PC-9 (cell line): Measurements from ENCODE around the gene CD7. TPM values are rescaled to one million over a fixed set of nuclear protein-coding genes. Genes with fewer than 3 reads are reported as not detected.
A peak's percentile ranks its signal among the peaks of the same experiment; 100 is the strongest.

ENCODE experiments used
- BruUV-seq: library from RNA; stranded (reverse); fragments of 400-500 nt; replicated peaks from 2 replicates; lab custom pipeline; 2021; lab: Mats Ljungman, UMichigan
- CTCF ChIA-PET: fragments of 300-600 bp; sonication (Branson Sonifier 250); formaldehyde crosslinking; loops from one replicate; lab custom pipeline; 2022; ENCODE audit warnings: antibody characterized with exemption; lab: Charles Lee
- POLR2A ChIA-PET: fragments of 300-600 bp; sonication (Branson Sonifier 250); formaldehyde crosslinking; loops from one replicate; lab custom pipeline; 2022; ENCODE audit warnings: antibody characterized with exemption; ENCODE audit not compliant: unreplicated experiment; lab: Charles Lee
- DNase-seq, 2 experiments: peaks; one replicate each; pipeline versions ENCODE4 v3.0.0 to v3.0.0-alpha.2; 2015 to 2022; ENCODE audit warnings: mixed read lengths in 1 of 2
- H2AFZ ChIP-seq: fragments of 200-600 bp; sonication (generic); 2 replicates; pipeline ENCODE4 v1.8.1; 2017; ENCODE audit warnings: antibody characterized with exemption
- H3F3A ChIP-seq: fragments of 200-600 bp; sonication (generic); 2 replicates; pipeline ENCODE4 v1.8.1; 2017; ENCODE audit warnings: antibody characterized with exemption, mild to moderate bottlenecking, low read depth; ENCODE audit not compliant: insufficient read depth
- H3K27ac ChIP-seq: fragments of 200-600 bp; sonication (generic); 2 replicates; pipeline ENCODE4 v1.6.1; 2016; ENCODE audit warnings: mixed run types
- H3K27me3 ChIP-seq: fragments of 200-600 bp; sonication (generic); 2 replicates; pipeline ENCODE4 v1.6.1; 2016; ENCODE audit warnings: low read depth, mixed run types; ENCODE audit not compliant: insufficient read depth
- H3K36me3 ChIP-seq: fragments of 200-600 bp; sonication (generic); 2 replicates; pipeline ENCODE4 v1.6.1; 2016; ENCODE audit warnings: low read depth, mixed run types
- H3K4me1 ChIP-seq: fragments of 200-600 bp; sonication (generic); replicated peaks from 2 replicates; pipeline ENCODE4 v1.6.1; 2016; ENCODE audit warnings: mixed run types; ENCODE audit not compliant: insufficient read depth
- H3K4me2 ChIP-seq: fragments of 200-600 bp; sonication (generic); 2 replicates; pipeline ENCODE4 v1.6.1; 2017; ENCODE audit warnings: mixed run types
- H3K4me3 ChIP-seq: fragments of 200-600 bp; sonication (generic); 2 replicates; pipeline ENCODE4 v1.6.1; 2016; ENCODE audit warnings: mixed run types
- H3K79me2 ChIP-seq: fragments of 200-600 bp; sonication (generic); 2 replicates; pipeline ENCODE4 v1.6.1; 2017; ENCODE audit warnings: low read depth, mixed run types
- H3K9me2 ChIP-seq: fragments of 200-600 bp; sonication (generic); 2 replicates; pipeline ENCODE4 v1.8.1; 2017; ENCODE audit warnings: mild to moderate bottlenecking; ENCODE audit not compliant: insufficient read depth
- H3K9me3 ChIP-seq: fragments of 200-600 bp; sonication (generic); 2 replicates; pipeline ENCODE4 v1.8.1; 2016; ENCODE audit warnings: low read depth; ENCODE audit not compliant: insufficient read depth
- H4K20me1 ChIP-seq: fragments of 200-600 bp; sonication (generic); 2 replicates; pipeline ENCODE4 v1.8.1; 2017; ENCODE audit not compliant: insufficient read depth
- CTCF ChIP-seq: fragments of 200-600 bp; sonication (generic); conservative IDR thresholded peaks from 2 replicates; pipeline ENCODE4 v1.6.1; 2017; ENCODE audit warnings: mixed run types, antibody characterized with exemption, mild to moderate bottlenecking, moderate library complexity
- EZH2 ChIP-seq: fragments of 200-600 bp; sonication (generic); IDR thresholded peaks from 2 replicates; pipeline ENCODE4 v1.8.0; 2017; ENCODE audit warnings: antibody characterized with exemption, low read depth
- intact Hi-C: fragments of 100-400 bp; cut with micrococcal nuclease; formaldehyde crosslinking; loops from one replicate; pipeline ENCODE4 v1.10.0; 2022; ENCODE audit not compliant: unreplicated experiment
- total RNA-seq: library from RNA; stranded (reverse); gene quantifications from 2 replicates; pipeline ENCODE4 v1.2.3, GENCODE V29; 2021

CD7 gene
- total RNA-seq, 1 experiment from 2014 or later, result 0.68 TPM

- ChIA-PET POLR2A (no interaction called here), CTCF (no interaction called here)
- BruUV-seq, result no TSS peak
- Histone ChIP-seq H3K4me2 (no peak overlapping the region), H3F3A (peaks cover 25% of the 10 kb centered on the region), H3K4me3 (no peak overlapping the region), H3K27me3 (no peaks in the 10 kb centered on the region), H3K27ac (no peak overlapping the region), H3K36me3 (no peaks in the 10 kb centered on the region), H3K79me2 (no peaks in the 10 kb centered on the region), H3K4me1 (peaks cover 22% of the 10 kb centered on the region), H4K20me1 (no peaks in the 10 kb centered on the region), H2AFZ (no peak overlapping the region), H3K9me3 (no peaks in the 10 kb centered on the region), H3K9me2 (no peaks in the 10 kb centered on the region)
- TF ChIP-seq CTCF, result no peak
- TF ChIP-seq EZH2, result no peak
- DNase-seq, result no peak
- intact Hi-C loops, result no loop called here
These were observed 18.0 kb downstream of the CD7 start for GRCh38 chr17:82299452-82299851.

GRCh38 chr17:82298538-82299421, 18.6 kb downstream of the CD7 start:
- no peaks in the 10 kb centered on the region for H3K79me2 ChIP-seq
- TF ChIP-seq EZH2 (no peak), CTCF (no peak)
- H3K36me3 ChIP-seq, result no peaks in the 10 kb centered on the region
- no TSS peak for BruUV-seq
- H2AFZ ChIP-seq, result no peak overlapping the region; the same call in 1 of the 2 replicates
- H3K4me3 ChIP-seq, result peak overlapping the region; percentile 43; the same call in 1 of the 2 replicates
- H4K20me1 ChIP-seq, result no peaks in the 10 kb centered on the region
- H3K4me2 ChIP-seq, result peak overlapping the region; percentile 76
- peaks cover 22% of the 10 kb centered on the region for H3K4me1 ChIP-seq
- H3K9me2 ChIP-seq, result no peaks in the 10 kb centered on the region
- H3F3A ChIP-seq, result peaks cover 29% of the 10 kb centered on the region
- no peak for DNase-seq
- intact Hi-C loops, result no loop called here
- ChIA-PET CTCF (interaction anchor here (0.6 to 1.2 kb wide), 2 partner anchors 31 to 99 kb away, joined by 3 to 4 read pairs; no protein-coding TSS in a partner anchor), POLR2A (interaction anchor here (0.7 to 1.0 kb wide), 2 partner anchors 10 to 64 kb away, joined by 3 to 4 read pairs; no protein-coding TSS in a partner anchor)
- no peaks in the 10 kb centered on the region for H3K27me3 ChIP-seq
- H3K9me3 ChIP-seq, result no peaks in the 10 kb centered on the region
- H3K27ac ChIP-seq, result peak overlapping the region; percentile 83

- no peaks in the 10 kb centered on the region for H3K79me2 ChIP-seq
- H3K9me2 ChIP-seq, result no peaks in the 10 kb centered on the region
- TF ChIP-seq CTCF (no peak), EZH2 (no peak)
- no peaks in the 10 kb centered on the region for H3K27me3 ChIP-seq
- DNase-seq, result peak; percentile 73 to 87
- ChIA-PET CTCF (interaction anchor here (0.6 to 1.2 kb wide), 2 partner anchors 30 to 100 kb away, joined by 3 to 4 read pairs; no protein-coding TSS in a partner anchor), POLR2A (interaction anchor here (0.6 to 1.1 kb wide), 5 partner anchors 9 to 607 kb away, joined by 3 to 8 read pairs (median 3); no protein-coding TSS in a partner anchor)
- peak overlapping the region; percentile 71; the same call in 1 of the 2 replicates for H2AFZ ChIP-seq
- no peaks in the 10 kb centered on the region for H4K20me1 ChIP-seq
- H3K36me3 ChIP-seq, result no peaks in the 10 kb centered on the region
- H3K4me3 ChIP-seq, result peak overlapping the region; percentile 43
- no peaks in the 10 kb centered on the region for H3K9me3 ChIP-seq
- intact Hi-C loops, result loop anchor here (2.0 kb wide), 2 partner anchors 21 to 31 kb away; no protein-coding TSS in a partner anchor
- peak overlapping the region; percentile 76 for H3K4me2 ChIP-seq
- peaks cover 22% of the 10 kb centered on the region for H3K4me1 ChIP-seq
- no TSS peak for BruUV-seq
- H3K27ac ChIP-seq, result peak overlapping the region; percentile 83
- H3F3A ChIP-seq, result peaks cover 33% of the 10 kb centered on the region
These were observed 19.5 kb downstream of the CD7 start for GRCh38 chr17:82297714-82298537.
